ENCODE results near the gene TECTB.

GRCh38 chr10:112258407-112258806 lies 24.8 kb upstream of the TECTB start:
- TF ChIP-seq CTCF (IDR thresholded peaks at IDR 0.05; ENCODE audit: insufficient read depth, low read length, poor library complexity, severe bottlenecking) (no peak), EZH2phosphoT487 (conservative IDR thresholded peaks at IDR 0.05; ENCODE audit: low read length) (no peak)

All from SU-DHL-6 (cell line).